Measurements from ENCODE around the gene SLC4A1AP. TPM values are rescaled to one million over a fixed set of nuclear protein-coding genes. Genes with fewer than 3 reads are reported as not detected.
A peak's percentile ranks its signal among the peaks of the same experiment; 100 is the strongest.

SLC4A1AP gene
- total RNA-seq, 1 donor from 2014 or later, result 39.1 TPM

DNA sequence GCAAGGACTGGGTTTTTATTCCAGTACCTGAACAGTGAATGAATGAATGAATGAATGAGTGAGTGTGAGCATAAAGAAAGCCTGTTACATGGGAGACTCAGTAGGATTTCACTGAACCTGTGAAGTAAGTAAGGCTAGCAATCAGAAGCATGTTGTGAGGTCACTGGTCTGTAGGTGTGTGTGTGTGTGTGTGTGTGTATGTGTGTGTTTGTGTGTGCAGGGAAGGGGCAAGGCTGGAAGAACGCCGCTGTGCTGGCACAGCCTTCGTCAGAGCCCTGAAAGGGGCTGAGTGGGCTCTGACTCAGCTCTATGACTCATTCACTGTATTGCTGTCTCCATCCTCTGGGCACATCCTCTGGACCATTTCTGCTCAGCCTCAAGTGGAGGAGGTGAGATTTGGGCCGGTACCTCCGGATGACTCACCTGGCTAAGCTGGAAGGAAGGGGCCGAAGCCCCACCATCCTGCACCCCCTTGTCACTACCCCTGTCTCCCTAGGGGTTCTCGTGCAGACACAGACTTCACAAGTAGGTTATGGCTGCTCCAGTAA is 56.4 kb downstream of the SLC4A1AP start:
- DNase-seq (ENCODE audit: low read depth), result peak; percentile 96

- peak; percentile 76 for DNase-seq (ENCODE audit: low read depth)
These were observed 57.6 kb downstream of the SLC4A1AP start for GRCh38 chr2:27721335-27721734.

DNA sequence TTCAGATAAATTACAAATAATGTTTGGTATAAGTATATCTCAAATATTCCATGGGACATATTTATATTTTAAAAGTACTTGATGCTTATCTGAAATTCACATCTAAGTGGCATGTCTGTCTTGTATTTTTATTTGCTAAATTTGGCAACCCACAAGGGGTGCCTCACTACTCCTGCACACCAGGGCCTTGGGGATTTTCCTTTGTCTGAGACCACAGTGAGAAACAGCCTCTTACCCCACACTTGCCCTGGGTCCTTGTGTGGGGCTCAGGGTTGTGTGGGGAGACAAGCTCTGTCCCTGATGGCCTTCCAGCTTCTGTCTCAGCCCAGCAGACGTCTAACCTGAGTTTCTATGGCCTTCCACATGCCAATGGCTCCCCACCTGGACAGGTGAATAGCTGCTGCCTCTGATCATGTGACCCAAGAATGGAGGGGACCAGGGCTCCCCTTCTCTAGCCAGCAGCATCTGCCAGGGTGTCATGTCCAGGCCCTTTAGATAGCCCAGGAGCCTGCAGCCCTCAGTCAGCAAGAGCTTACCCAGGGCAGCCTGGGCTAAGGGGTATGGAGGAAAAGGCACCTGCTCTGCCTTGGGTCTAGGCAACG is 58.3 kb downstream of the SLC4A1AP start:
- no peak for DNase-seq (ENCODE audit: low read depth)

DNA sequence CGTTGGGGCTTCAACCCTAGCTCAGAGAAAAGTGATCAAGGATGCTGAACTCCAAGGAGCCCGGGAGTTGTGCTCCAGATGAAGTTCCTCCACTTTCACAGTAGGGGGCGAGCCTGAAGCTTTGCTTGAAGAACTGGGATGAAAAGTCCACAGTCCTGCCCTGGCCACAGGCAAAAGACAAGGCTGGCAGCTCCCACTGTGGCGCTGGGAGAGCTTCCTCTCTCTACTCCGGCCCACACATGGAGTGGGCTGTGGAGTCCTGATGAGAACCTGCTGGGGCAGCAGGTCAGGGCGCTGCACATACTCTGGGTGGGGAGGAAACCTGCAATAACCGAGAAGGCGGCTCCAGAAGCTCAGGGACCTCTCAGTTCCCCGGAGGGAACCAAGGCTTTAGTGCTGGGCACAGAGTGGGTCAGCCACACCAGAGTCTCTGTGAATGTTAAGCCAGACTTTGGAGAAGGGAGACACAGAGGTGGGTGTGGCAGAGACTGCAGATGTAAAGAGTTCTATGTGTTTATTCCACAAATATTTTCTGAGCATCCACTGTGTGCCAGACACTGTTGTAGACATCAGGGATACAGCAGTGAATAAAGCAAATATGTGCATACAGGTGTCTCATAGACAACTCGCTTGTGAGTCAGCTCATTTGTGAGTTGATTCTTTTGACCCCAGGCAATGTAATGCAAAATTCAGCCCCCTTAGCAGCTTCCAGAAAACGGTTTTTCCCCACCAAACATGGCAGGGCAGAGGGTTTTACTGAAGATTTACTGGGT is 59.9 kb downstream of the SLC4A1AP start:
- DNase-seq (ENCODE audit: low read depth), result peak; percentile 78

DNA sequence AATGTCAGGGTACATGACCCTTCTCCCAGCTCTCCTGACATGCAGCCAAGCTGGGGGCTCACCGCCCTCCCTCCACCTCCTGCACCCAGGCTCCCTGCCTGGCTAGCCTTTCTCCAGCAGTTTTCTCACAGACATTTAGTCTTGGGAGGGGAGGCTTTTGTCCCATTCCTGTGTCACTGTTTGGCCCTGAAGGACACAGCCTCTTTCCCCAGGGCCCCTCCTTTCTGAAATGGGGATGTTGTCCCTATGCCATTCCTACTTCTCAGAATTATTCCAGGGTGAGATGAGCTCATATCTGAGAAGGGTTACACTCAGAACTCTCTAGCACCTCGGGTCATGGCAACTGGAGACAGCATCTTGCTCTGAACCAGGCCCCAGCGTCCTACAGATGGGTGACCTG is 60.5 kb downstream of the SLC4A1AP start:
- no peak for DNase-seq (ENCODE audit: low read depth)

DNA sequence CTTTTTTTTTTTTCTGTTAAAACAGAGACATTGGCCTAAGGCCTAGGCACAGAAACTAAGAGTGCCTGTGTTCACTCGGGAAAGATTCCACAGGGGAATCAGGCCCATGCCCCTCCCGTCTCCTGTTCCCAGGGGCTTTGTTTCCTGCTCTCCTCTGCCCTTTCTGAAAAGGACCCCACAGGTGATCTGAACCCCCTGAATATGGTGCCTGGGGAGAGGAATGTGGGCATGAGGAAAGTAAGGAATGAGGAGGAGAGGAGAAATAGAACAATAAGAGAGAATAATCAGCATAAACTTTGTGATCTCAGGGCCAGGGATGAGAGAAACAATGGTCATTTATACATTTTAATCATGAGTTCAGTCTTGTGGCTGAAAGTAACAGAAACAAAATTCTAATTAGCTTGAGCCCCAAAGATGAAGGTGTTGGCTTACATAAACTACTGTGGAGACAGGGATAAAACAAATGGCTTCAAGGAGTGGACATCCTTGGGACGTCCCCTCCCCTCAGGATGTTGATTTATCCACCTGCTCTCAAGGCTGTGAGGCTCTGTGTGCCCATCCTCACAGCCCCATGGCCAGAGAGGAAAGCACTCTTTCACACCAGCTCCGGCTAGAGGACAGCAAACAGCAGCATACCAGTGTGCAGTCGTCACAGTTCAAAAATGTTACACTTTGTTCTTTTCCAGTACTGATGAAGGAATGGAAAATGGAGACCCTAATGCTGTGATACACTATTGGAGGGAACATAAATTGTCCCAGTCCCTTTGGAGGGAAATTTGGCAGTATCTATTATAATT is 61.4 kb downstream of the SLC4A1AP start:
- peak; percentile 79 for DNase-seq (ENCODE audit: low read depth)

GRCh38 chr2:27727257-27727656 is 63.6 kb downstream of the SLC4A1AP start:
- DNase-seq (ENCODE audit: low read depth), result no peak

DNA sequence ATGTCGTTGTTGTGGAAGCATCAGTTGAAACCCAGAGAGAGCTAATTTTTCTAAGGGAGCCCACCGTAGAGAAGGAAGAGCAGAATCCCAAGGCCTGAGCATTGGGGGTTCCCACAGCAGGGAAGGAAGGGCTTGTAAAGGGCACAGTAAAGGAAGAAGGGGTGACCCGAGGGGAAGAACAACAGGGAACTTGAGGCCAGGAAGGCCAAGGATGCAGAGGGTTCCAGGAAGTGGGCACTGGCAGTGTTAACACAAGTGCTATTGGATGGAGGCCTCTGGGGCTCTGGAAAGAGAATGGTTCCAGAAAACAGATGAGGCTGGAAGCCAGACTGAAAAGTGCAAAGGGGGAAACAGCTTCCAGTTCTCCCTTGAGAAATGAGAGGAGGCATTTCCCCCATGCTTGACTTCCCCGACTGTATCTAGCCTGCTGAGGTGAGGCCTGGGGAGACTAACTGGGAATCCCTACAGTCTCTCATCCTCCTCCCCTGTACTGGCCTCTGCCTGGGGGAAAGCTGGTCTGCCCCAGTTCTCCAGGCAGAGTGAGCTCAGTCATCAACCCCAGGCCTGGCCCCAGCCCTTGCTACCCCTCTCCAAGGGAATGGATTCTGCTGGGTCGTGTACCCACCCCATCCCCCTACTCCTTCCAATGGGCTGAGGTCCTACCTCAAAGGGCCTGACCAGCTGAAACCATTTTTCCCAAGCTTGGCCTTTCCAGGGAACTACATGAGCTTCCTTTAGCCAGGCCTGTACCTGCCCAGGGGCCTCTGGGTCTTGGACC is 64.6 kb downstream of the SLC4A1AP start:
- DNase-seq (ENCODE audit: low read depth), result no peak

DNA sequence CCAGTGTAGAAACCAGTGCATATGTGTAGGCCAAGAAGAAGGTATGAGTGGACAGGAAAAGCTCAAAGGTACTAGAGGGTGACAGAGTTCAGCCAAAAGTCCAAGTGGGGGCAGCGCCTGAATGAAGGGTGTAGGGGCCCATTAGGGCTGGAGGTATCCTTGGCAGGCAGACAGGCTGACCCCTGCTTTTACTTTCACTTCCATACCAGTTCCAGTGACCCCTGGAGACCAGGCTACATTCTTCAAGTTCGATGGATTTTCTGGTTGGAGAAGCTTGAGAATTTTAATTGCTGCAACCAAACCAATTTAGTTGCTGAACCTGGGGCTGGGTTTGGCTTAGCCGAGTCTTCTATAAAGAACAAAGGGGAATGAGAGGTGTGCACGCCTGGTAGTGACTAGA is 65.5 kb downstream of the SLC4A1AP start:
- DNase-seq (ENCODE audit: low read depth), result peak; percentile 97

DNA sequence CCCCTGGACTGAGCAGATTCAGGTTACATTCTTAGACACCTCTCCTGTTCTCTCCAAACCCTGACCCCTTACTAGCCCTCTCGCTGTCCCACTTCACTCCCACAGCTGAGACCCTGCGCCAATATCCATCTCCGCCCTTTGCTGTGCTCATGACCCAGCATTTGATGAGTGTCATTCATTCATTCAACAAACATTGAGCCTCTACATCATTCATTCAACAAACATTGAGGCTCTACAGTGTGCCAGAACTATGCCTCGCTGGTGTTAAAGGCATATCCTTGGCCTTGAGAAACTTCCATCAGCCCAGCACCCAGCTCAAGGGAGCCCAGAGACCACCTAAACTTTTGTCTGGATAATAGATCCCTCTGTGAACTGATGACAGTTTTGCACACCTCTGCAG is 65.9 kb downstream of the SLC4A1AP start:
- DNase-seq (ENCODE audit: low read depth), result no peak

GRCh38 chr2:27730261-27730662 is 66.6 kb downstream of the SLC4A1AP start:
- no peak for DNase-seq (ENCODE audit: low read depth)

- no peak for DNase-seq (ENCODE audit: low read depth)
These were observed 67.4 kb downstream of the SLC4A1AP start for GRCh38 chr2:27730980-27731691.

DNA sequence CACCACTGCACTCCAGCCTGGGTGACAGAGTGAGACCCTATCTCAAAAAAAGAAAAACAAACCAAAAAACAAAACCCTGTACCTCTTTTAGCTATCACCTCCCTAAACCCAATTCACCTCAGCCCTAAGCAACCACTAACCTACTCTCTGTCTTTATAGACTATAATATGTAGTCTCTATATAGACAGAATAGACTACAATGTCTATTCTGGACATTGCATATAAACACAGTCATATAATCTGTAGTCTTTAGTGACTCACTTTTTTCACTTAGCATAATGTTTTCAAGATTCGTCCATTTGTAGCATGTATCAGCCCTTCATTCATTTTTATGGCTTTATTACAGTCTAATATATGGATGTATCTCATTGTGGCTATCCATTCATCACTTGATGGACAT is 70.6 kb downstream of the SLC4A1AP start:
- DNase-seq (ENCODE audit: low read depth), result no peak

- peak; percentile 62 for DNase-seq (ENCODE audit: low read depth)
These were observed 71.7 kb downstream of the SLC4A1AP start for GRCh38 chr2:27735263-27735904.

- DNase-seq (ENCODE audit: low read depth), result peak; percentile 55
These were observed 72.6 kb downstream of the SLC4A1AP start for GRCh38 chr2:27736031-27736889.

- no peak for DNase-seq (ENCODE audit: low read depth)
These were observed 73.2 kb downstream of the SLC4A1AP start for GRCh38 chr2:27736890-27737204.

- DNase-seq (ENCODE audit: low read depth), result peak; percentile 93
These were observed 74.1 kb downstream of the SLC4A1AP start for GRCh38 chr2:27737676-27738348.

DNA sequence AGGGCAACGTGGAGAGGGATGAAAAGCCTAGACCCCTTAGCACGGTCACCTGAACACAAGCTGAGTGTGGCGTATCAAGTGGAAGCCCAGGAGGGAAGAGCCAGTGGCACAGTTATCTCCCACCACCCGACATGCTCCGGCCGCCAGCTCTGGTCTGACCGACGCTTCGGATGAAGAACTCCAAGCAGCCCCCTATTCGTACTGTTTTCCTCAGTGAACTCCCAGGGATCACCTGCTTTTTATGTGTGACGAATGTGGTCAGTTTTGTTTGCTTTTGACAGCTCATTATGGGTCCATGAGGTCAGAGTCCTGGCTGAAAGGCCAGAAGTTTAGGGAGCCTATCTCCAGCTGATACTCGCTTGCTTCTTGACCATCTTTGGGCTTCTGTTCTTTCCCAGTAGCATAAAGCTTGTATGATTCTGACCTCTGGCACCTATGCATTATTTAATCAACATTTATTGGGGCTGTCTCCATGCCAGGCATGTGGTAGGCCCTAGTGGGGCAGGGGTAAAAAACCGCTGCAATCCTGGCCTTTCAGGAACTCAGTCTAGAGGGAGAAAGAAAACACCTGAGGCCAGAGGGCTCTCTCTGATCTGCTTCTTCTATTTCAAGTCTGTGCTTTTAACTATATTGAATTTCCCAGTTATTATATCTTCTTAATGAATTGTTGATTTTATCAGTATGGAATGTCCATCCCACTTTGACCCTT is 74.8 kb downstream of the SLC4A1AP start:
- no peak for DNase-seq (ENCODE audit: low read depth)

DNA sequence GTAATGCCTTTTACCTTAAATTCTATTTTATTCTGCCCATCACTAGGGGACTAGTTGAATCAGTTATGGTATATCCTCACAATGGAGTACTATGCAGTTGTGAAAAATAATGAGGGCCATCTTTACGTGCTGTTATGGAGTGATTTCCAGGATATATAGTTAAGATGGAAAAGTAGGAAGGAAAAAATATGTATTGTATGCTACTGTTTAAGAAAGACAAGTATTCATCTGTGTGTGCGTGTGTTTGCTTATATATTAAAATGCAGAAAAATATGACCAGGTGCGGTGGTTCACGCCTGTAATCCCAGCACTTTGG is 75.3 kb downstream of the SLC4A1AP start:
- no peak for DNase-seq (ENCODE audit: low read depth)
